Endothelial cell of umbilical vein (primary cell): ENCODE measurements around the gene CABCOCO1. TPM values are rescaled to one million over a fixed set of nuclear protein-coding genes. Genes with fewer than 3 reads are reported as not detected.

Experiments used
- BruUV-seq: library from RNA; stranded (reverse); fragments of 400-500 nt; replicated peaks from 2 replicates; lab custom pipeline; 2021; lab: Mats Ljungman, UMichigan
- CTCF ChIA-PET: fragments of 300-600, 350-600 bp; sonication (Branson Sonifier 250); formaldehyde crosslinking; loops from one replicate; lab custom pipeline; 2021; ENCODE audit warnings: antibody characterized with exemption, inconsistent platforms; lab: Charles Lee
- POLR2A ChIA-PET: fragments of 300-600, 350-600 bp; sonication (Branson Sonifier 250); formaldehyde crosslinking; loops from one replicate; lab custom pipeline; 2021; ENCODE audit warnings: antibody characterized with exemption, inconsistent platforms; lab: Charles Lee
- DNase-seq: peaks from one replicate; pipeline ENCODE4 v3.0.0-alpha.2; 2011; ENCODE audit warnings: low read depth, low spot score
- FAIRE-seq: peaks from 2 replicates; lab custom pipeline; 2011; peaks lifted over from hg19 to GRCh38; lab: Jason Lieb, UNC
- H2AFZ ChIP-seq: 2 replicates; pipeline ENCODE4 v1.6.0; 2012; ENCODE audit warnings: low read depth, low read length, control low read depth, inconsistent platforms
- H3K27ac ChIP-seq: 2 replicates; pipeline ENCODE4 v1.5.1; 2011; ENCODE audit warnings: low read depth, mild to moderate bottlenecking, control low read depth, low read length, moderate library complexity; ENCODE audit not compliant: insufficient read depth
- H3K27me3 ChIP-seq, 2 experiments: 2 replicates each; pipeline versions ENCODE4 v1.6.0 to v1.6.1; 2011; ENCODE audit warnings: low read length in 2 of 2, mixed read lengths in 1 of 2; ENCODE audit not compliant: control insufficient read depth in 2 of 2, insufficient read depth in 2 of 2
- H3K36me3 ChIP-seq, 2 experiments: 2 replicates in 1 of 2; 3 replicates in 1 of 2; pipeline ENCODE4 v1.5.1; 2011; ENCODE audit warnings: low read length in 2 of 2, mild to moderate bottlenecking in 1 of 2, moderate library complexity in 1 of 2; ENCODE audit not compliant: control insufficient read depth in 2 of 2, insufficient read depth in 2 of 2; ENCODE audit errors: extremely low read depth in 1 of 2
- H3K4me1 ChIP-seq: 3 replicates; pipeline ENCODE4 v1.5.1; 2011; ENCODE audit warnings: mild to moderate bottlenecking, low read length; ENCODE audit not compliant: control insufficient read depth, insufficient read depth; ENCODE audit errors: extremely low read depth
- H3K4me2 ChIP-seq: 2 replicates; pipeline ENCODE4 v1.6.1; 2011; ENCODE audit warnings: low read length, control low read depth, mixed read lengths; ENCODE audit not compliant: insufficient read depth
- H3K4me3 ChIP-seq, 3 experiments: fragments of 200-600 bp in 1 of 3; sonication (generic), shearing (Covaris generic) in 1 of 3; replicated peaks in 1 of 3; 2 replicates each; pipeline ENCODE4 v1.5.1; 2011 to 2016; ENCODE audit warnings: control low read depth in 3 of 3, low read length in 3 of 3, mild to moderate bottlenecking in 2 of 3, inconsistent platforms in 1 of 3, low read depth in 1 of 3, moderate library complexity in 1 of 3; ENCODE audit not compliant: insufficient read depth in 1 of 3
- H3K79me2 ChIP-seq: 2 replicates; pipeline ENCODE4 v1.6.0; 2012; ENCODE audit warnings: low read length, inconsistent platforms; ENCODE audit not compliant: control insufficient read depth, insufficient read depth
- H3K9ac ChIP-seq: replicated peaks from 2 replicates; pipeline ENCODE3; 2011; ENCODE audit warnings: low read length, control low read depth; ENCODE audit not compliant: insufficient read depth; ENCODE audit errors: extremely low read depth
- H3K9me1 ChIP-seq: replicated peaks from 3 replicates; pipeline ENCODE4 v1.6.0; 2011; ENCODE audit warnings: mild to moderate bottlenecking, low read length; ENCODE audit not compliant: control insufficient read depth, insufficient read depth; ENCODE audit errors: extremely low read depth
- H3K9me3 ChIP-seq: replicated peaks from 2 replicates; pipeline ENCODE4 v1.5.1; 2012; ENCODE audit warnings: low read length, inconsistent platforms; ENCODE audit not compliant: control insufficient read depth, insufficient read depth
- H4K20me1 ChIP-seq: replicated peaks from 2 replicates; pipeline ENCODE3; 2011; ENCODE audit warnings: mild to moderate bottlenecking, low read length; ENCODE audit not compliant: control insufficient read depth, insufficient read depth; ENCODE audit errors: extremely low read depth
- JUN ChIP-seq: IDR thresholded peaks from 2 replicates; pipeline ENCODE4 v1.6.1; 2011; ENCODE audit warnings: borderline replicate concordance, low read depth; ENCODE audit not compliant: insufficient read length, insufficient read depth
- POLR2A ChIP-seq: IDR thresholded peaks from 2 replicates; pipeline ENCODE4 v1.6.1; 2012; ENCODE audit warnings: low read depth, mild to moderate bottlenecking, control low read depth, low read length
- dilution Hi-C: fragments of 300-500 bp; cut with MboI; formaldehyde crosslinking; loops from one replicate; pipeline ENCODE4 v1.15.0; 2019; ENCODE audit warnings: low sequenced_read_pairs; ENCODE audit not compliant: extremely low pct_ligation_motif_present
- intact Hi-C: fragments of 100-400 bp; cut with micrococcal nuclease; formaldehyde crosslinking; loops from one replicate; pipeline ENCODE4 v1.10.0; 2022
- polyA plus RNA-seq, 4 experiments: library from polyadenylated mRNA; depleted of rRNA in 3 of 4; stranded (reverse) in 3 of 4; unstranded in 1 of 4; fragments of >200 nt; gene quantifications; 2 replicates each; pipeline versions ENCODE4 v1.2.1 to v1.2.3, GENCODE V29; 2011 to 2012; ENCODE audit warnings: missing spikeins in 1 of 4
- total RNA-seq: library from RNA; stranded (reverse); gene quantifications from 2 replicates; pipeline ENCODE4 v1.2.3, GENCODE V29; 2021

CABCOCO1 gene
- total and polyA plus RNA-seq, 2 donors (not counting 3 experiments of a cell fraction or from before 2014, with no cell fraction given) = 0.06 to 1.3 TPM

- Histone ChIP-seq H3K36me3 (no peaks in the 10 kb centered on the region), H3K27me3 (no peaks in the 10 kb centered on the region), H3K79me2 (no peaks in the 10 kb centered on the region), H3K9ac (no peak overlapping the region), H3K4me2 (no peak overlapping the region), H3K4me3 (no peak overlapping the region), H3K9me3 (no peaks in the 10 kb centered on the region), H3K9me1 (no peaks in the 10 kb centered on the region), H3K27ac (no peak overlapping the region), H3K4me1 (no peaks in the 10 kb centered on the region), H2AFZ (no peak overlapping the region), H4K20me1 (no peaks in the 10 kb centered on the region)
- no peak for TF ChIP-seq JUN
- no peak for TF ChIP-seq POLR2A
- ChIA-PET POLR2A (no interaction called here), CTCF (interaction anchor here (1.1 to 2.2 kb wide), 2 partner anchors 10 to 14 kb away, joined by 3 to 10 read pairs; no protein-coding TSS in a partner anchor)
- DNase-seq (no peak), FAIRE-seq (no peak)
- no TSS peak for BruUV-seq
- dilution Hi-C loops = no loop called here
- intact Hi-C loops = no loop called here
Measured at GRCh38 chr10:61742812-61743211, 80.1 kb downstream of the CABCOCO1 start.

- no peak overlapping the region for H2AFZ ChIP-seq
- TF ChIP-seq JUN (no peak), POLR2A (no peak)
- dilution Hi-C loops = no loop called here
- intact Hi-C loops = no loop called here
- no peaks in the 10 kb centered on the region for H3K9me1 ChIP-seq
- POLR2A ChIA-PET = no interaction called here
- no peaks in the 10 kb centered on the region for H3K4me1 ChIP-seq
- no peak overlapping the region for H3K4me2 ChIP-seq
- H3K9me3 ChIP-seq = no peaks in the 10 kb centered on the region
- no peak for DNase-seq
- no peaks in the 10 kb centered on the region for H3K27me3 ChIP-seq
- H3K79me2 ChIP-seq = no peaks in the 10 kb centered on the region
- no peak overlapping the region for H3K9ac ChIP-seq
- H3K4me3 ChIP-seq = no peak overlapping the region
- FAIRE-seq = no peak
- no TSS peak for BruUV-seq
- H3K27ac ChIP-seq = no peak overlapping the region
- no peaks in the 10 kb centered on the region for H4K20me1 ChIP-seq
- H3K36me3 ChIP-seq = no peaks in the 10 kb centered on the region
- CTCF ChIA-PET = interaction anchor here (1.3 kb wide), 1 partner anchor 11 kb away, joined by 4 read pairs; no protein-coding TSS in a partner anchor
Measured at GRCh38 chr10:61744469-61744868, 81.7 kb downstream of the CABCOCO1 start.
